HG02571 (cell line): ENCODE measurements around the gene MYBPH.

Experiments
- ATAC-seq: cut with Tn5 transposase; IDR thresholded peaks from one replicate; pipeline ENCODE4 v1.9.1; 2021; ENCODE audit warnings: mild to moderate bottlenecking, moderate library complexity; ENCODE audit not compliant: unreplicated experiment

The MYBPH gene

DNA sequence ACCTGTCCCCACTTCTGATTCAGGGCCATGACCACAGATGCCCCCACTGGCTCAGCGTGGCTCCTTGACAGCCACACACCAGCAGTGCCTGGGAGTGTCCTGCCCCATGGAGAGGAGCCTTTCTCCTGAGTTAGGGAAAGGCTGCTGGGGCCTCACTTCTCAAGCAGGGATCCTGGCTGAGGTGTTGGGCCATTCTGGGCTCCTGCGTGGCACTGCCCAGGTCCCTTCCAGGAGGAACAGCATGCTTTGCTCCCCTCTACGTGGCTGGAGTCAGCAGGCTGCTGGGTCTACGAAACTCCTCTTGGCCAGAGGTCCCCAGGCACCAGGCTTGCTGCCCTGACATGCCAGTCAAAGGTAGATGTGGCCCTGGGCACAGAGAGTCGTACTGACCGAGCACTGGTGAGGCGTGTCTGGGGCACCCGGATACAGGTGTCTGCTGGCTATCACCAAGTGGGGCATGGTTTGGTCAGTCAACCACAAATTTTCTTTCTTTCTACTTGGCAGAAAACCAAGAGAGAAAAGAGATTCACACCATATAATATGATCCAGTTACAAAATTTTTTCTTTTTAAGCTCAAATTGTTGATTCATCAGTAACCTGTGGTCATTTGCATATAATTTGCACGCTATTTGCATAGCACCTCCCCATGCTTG lies 44.0 kb downstream of the MYBPH start:
- ATAC-seq: no peak

DNA sequence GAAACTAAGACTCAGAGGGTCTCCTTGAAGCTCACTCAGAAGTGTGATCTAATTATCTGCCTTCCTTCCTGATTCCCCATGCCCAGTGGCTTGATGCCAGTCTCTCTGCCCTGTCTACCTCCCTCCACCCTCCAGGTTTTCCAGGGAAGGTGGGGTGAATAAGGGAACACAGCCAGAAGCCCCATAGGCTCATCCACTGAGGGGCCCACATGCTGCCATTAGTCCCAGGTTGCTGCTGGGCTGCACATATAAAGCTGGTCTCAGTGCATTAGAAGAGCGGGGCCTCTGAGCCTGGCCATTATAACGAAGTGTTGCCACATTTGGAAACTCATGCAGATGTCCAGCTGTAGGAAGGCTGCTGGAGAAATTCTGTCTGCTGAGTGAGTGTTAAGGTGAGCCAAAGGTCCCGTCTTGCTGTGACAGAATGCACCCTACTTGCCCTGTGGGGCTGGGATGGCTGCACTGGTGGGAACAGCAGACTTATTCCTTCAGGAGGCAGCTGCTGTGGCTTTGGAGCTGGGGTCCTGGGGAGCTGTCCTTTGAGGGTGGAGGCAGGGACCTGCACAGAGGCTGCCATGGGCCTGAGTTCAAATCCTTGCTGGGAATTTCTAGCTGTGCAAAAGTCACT lies 45.2 kb downstream of the MYBPH start:
- ATAC-seq: no peak

DNA sequence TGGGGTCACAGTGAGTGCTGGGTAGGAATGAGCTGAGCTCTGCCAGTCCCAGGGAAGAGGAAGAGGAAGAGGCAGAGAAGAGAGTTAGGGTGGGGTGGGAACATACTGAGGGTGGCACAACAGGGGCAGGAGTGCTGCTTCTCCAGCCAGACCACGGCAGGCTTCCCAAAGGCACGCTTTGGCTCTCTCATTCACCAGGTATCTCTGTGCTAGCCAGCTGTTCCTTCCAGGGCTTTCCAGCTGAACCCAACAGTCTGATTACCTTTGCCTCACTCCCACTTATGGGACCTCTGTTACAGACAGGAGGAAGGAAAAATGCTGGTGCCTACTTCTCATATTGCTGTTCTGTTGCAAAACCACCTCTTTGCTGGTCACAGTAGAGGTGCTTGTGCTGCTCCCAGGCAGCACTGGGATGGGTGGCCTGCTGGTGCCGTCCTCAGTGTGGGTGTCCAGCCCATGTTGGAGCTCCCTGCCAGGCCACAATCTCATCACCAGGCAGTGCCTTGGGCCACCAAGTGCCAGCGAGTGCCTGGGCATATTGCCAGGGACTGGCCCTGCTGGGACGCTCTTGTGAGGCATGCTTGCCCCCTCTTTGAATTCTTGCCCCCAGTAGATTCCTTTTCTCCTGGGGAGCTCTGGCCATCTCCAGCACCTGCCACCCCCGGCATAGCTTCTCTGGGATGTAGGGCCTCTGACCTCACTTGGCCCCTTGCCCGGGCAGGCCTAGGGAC lies 46.0 kb downstream of the MYBPH start:
- ATAC-seq: no peak

DNA sequence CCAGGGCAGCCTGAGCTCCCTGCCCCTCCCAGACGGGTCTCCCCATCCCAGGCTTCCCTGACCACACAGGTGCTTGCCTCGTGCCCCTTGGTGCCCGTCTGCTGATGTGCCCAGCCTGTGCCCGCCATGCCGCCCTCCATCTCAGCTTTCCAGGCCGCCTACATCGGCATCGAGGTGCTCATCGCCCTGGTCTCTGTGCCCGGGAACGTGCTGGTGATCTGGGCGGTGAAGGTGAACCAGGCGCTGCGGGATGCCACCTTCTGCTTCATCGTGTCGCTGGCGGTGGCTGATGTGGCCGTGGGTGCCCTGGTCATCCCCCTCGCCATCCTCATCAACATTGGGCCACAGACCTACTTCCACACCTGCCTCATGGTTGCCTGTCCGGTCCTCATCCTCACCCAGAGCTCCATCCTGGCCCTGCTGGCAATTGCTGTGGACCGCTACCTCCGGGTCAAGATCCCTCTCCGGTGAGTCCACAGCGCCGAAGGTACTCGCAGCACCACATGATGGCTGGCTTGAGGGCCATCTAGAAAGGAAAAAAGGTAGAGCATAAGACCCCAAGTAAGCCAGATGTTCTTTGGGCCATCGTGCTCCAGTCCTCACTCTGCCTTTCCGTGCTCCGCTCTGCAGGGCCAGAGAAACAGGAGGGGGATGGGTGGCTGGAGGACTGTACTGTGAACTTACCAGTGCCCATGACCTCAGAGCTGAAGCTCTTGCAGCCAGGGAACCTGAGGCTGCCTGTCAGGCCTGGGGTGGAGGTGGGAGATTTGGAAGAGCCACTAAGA lies 46.7 kb downstream of the MYBPH start:
- no peak for ATAC-seq

DNA sequence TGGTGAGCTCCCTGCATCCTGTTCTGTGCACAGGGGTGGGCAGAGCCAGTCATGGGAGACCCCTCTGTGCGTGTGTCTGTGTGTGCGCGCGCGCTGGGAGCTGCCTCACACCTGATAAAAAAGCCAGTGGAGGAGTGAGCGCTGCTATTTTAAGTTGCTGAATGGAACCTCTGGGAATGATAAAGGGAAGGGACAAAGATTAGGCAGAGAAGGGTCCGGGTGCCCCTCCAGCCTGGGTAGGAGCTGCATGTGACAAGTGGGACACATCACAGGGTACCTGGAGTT lies 47.3 kb downstream of the MYBPH start:
- no peak for ATAC-seq

DNA sequence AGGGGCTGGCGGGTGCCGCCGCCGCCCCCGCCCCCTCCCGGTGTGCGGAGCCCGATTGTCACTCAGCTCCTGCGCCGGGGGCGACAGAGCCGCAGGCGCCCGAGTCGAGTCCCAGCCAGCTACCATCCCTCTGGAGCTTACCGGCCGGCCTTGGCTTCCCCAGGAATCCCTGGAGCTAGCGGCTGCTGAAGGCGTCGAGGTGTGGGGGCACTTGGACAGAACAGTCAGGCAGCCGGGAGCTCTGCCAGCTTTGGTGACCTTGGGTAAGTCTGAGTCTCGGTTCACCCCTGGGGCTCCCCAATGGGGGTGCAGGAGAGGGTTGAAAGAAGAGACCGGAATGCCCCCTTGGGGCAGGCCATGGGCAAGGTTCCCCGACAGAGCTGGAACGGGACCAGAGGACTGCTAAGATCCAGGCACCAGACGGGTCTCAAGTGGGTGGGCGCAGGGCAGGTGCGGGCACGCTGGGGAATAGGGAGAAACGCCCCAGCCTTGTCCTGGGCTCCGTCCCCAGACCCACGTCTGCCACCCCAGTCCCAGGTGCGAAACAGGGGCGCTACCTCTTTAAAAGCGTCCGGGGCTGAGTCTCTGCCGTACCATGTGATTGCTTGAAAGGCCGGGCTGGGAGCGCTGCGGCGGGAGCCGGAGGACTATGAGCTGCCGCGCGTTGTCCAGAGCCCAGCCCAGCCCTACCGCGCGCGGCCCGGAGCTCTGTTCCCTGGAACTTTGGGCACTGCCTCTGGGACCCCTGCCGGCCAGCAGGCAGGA lies 47.8 kb downstream of the MYBPH start, which contains the start of gene ADORA1:
Gene ADORA1 (plus strand): TSS at position 61 of the 765 bp plus-strand sequence. CDS start 1,116 bp downstream, outside the sequence.
- ATAC-seq: no peak

DNA sequence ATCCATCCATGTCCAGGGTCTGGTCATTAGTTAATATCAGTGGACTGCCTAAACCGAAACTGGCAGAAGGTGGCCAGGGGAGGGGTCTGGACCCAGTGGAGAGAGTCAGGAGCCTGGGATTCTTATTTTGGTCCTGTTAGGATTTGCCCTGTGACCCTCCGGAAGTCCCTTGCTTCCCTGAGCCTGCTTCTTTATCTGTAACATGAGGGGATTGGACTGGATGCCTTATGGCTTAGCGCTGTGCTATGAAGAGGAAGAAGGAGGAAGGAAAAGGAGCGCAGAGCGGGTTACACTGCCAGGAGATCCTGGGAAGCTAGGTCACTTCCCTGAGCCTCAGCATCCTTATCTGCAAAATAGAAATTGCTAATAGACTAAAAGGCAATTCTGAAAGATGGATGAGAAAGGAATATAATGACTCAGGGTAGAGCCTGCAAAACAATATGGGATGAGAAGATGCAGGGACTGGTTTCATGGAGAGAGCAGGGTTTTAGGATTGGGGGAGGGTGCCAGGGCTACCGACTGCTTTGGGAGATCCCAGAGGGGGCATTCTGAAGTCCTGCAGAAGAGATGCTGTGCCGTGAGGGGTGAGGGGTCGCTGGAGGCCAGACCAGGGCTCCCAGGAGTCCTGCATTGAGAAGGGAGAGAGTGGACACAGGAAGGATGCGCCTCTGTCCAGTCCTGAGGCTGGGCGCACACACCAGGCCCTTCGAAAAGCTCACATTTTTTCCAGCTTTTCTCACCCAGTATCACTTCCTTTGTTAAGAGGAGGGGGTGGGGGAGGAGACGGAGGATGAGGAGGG lies 48.6 kb downstream of the MYBPH start:
- ATAC-seq: no peak

DNA sequence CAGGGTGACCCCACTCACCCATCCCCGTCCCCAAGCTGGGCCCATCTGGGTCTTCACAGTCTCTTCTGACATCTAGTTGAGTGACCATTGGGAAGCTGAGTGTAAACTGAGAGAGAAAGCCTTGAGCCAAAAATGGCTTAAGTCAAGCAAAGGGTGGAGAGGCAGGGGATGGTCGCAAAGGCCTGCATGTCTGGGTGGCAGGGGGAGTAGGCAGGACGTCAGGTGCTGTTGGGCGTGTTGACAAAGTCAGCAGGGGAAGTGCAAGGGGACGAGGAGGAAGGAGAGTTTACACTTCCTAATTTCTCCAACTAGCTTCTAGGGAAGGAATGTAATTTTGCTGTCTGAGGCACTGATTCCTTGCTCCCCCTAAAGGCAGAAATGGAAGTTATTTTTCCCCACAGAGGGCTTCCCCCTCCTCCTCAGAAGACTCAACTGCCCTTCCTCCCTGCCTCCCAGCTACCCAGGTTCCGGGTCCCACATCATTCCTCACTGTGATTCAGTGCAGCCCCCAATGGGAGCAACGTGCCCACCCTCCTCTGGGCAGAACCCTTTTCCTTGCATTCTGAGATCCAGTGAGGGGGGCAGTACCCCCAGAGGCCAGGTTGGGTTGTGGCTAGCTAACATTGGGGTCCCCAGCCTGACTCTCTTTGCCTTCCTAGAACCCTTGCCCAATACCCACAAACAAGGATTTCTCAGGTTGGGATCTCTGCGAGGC lies 49.3 kb downstream of the MYBPH start:
- ATAC-seq: no peak

DNA sequence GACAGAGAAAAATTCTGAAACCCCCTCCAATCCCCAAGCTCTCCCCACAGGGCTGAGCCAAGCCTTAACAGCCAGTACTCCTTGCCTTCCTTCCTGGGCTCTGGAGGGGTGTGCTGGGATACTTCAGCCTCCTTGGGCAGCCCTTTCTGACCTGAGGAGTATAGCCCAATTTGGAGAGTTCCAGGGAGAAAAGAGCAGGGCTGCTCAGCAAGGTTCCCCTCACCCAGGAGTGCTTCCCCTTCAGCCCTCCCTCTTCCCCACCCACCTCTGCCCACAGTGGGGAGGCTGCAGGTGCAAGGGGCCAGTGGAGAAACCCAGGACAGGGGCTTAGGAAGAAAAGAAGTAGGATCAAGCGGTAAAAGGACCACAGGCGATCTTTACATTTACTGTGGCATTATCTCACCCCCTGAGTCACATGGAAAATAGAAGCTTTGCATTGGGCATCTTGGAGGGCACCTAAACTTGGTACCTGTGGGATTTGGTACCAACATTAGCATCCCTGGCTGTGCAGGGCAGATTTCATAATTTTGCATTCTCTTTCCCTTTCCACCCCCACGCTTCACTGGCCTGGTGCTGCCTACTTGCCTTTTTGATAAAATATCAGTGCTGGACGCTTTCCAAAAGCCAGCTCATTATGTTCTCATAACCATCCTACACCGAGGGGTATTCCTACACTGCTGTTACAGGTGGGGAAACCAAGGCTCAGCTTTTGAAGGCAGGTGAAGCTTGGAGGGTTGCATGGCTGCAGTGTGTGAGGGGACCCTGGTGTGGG lies 50.9 kb downstream of the MYBPH start:
- ATAC-seq: no peak

DNA sequence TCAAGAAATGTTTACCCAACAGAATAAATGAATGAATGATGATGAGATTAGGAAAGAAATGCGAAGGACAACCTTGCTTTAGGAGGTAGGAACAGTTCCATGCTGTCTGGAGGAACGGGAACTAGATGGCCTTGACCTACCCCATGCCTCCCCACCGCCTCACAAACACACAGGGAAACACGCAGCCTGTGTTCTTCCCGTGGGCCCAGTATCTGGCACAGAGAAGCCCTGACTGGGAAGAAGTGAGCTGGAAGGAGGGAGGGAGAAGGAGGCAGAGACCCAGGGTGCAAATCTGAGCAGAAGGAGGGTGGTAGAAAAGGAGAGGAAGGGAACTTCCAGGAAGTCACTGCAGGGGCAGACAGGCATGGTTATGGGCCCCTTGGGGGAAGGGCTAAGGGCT lies 51.6 kb downstream of the MYBPH start:
- ATAC-seq: no peak

DNA sequence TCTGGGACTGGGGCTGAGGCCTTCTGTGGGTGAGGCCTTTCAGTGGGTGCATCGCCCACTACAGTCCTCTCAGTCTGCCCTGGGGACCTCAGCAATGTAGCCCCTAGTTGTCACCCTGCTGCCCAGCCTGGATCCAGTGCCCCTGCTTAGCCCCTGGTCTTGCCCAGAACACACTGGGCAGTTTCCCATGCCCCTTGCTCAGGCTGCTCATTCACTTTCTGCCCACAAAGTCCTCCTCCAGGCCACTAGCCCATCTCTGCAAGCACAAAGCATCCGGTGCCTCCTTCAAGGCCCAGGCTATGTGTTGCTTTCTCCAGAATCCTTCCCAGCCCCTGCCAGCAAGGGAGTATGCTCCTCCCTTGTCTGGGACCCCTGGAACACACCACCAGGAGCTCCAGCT lies 53.5 kb downstream of the MYBPH start:
- no peak for ATAC-seq

DNA sequence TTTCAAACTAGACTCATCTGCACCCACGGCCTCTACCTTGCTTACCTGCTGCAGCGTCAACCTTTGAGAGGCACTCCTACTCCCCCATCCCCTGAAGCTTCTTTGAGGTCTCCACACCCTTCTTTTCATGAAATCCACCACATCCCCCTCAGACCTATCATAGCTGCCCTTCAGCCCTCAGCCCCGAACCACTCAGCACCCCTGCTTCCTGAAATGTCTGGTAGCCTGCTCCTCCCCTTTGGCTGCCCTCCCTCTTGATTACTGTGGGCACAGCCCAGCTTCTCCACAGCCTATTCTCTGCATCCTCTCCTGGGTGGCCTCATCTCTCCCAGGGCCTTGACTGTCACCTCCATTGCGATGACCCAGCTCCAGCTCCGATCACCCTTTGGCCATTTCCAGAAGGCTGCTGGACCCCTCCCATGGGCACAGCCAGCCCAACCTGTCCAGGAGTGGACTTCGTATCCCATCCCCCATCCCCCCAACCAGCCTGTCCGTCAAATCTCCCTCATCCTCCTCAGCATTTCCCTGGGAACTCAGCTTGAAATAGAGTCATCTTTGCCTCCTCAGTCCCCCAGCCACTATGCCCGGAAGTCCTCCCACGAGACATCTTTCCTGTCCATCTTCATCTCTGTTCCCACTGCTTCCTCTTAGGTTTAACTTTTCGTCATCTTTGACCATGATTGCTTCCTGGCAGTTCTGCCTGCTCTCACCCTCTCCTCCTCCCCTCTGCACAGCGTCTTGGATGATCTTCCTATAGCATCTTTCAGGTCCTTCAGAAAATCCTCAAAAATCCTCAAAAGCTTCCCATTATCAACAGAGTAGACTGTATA lies 54.2 kb downstream of the MYBPH start:
- ATAC-seq: no peak

DNA sequence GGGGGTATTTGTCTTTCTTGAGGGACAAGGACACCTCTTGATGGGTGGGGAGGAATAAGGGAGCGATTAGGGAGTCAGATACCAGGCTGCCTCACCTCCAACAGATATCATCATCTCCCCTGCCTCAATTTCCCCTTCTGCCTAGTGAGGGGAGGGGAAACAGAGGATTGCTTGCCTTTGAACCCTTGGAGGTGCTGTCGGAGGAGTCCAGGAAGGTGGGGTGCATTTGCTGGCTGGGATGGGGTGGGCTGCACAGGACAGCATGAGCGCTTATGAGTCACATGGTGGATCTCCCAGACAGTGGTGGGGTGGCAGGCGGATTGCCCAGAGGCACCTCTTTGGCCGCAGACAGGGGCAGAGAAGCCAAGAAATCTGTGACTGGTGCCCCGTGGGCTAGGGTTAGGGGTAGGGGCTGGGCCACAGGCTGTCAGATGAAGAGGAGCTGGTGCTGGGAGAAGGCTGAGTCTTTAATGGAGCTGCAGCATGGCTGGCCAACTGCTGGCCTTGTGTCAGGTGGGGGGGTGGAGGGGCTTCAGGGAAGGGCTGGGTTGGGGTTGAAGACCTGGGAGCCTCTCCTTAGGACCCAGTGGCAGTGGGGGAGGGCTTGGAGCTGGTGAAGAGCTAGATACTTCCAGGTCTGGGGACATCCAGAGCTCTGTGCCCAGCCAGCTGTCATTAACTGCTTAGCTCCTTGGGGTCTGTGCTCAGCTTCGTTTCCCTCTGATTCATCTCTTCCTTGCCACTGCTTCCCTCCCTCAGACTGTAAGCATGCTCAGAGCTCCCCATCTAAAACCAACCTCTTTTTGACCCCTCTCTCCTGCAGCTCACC lies 55.1 kb downstream of the MYBPH start:
- ATAC-seq: no peak
